HG03558 (cell line): Measurements from ENCODE around the gene MMP8.

Experiments
- ATAC-seq: cut with Tn5 transposase; IDR thresholded peaks from one replicate; pipeline ENCODE4 v1.9.1; 2021; ENCODE audit warnings: moderate number of reproducible peaks; ENCODE audit not compliant: unreplicated experiment; ENCODE audit errors: extremely low read depth

Gene MMP8

DNA sequence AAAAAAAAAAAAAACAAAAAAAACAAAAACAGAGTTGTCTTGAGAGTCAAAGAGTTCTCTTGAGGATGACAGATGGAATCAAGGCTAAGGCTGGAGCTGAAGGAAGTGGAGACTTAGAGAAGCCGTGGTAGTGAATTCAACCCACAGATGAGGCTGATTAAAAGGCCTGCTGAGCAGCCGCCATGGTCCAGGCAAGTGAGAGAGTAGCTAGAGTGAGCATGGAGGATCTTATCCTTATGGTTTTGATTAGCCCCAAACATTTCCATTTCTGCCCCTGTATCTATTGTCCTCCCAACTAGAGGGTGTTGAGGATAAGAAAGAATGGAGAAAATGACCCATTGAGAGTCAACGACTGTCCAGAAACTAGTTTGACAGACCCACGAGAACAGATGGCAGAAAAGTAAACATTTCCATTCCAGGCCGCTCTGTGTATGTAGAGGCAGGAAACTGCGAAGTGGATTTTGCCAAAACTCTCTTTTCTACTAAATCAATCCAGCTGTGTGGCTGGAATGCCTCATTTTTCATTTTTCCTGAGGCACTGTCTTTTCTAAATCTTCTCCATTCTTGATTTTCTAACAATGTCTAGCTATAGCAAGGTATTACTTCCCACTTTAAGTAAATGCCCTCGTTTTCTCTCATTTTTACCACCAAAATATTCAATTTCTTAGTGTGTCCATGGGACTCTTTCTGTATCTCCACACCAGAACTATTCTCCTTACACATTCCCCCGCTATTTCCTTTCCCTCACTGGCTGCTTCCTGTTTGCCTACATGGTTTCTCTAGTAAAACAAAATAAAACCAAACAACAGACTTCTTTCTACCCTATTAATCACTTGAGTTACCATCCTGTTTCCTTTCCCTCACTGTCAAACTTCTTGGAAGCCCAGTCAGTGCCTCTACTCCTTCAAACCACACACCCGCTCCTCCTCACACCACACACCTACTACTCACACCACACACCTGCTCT is 5.4 kb upstream of the MMP8 start:
- ATAC-seq: no peak

GRCh38 chr11:102727890-102728289 is 3.1 kb upstream of the MMP8 start:
- ATAC-seq: no peak

DNA sequence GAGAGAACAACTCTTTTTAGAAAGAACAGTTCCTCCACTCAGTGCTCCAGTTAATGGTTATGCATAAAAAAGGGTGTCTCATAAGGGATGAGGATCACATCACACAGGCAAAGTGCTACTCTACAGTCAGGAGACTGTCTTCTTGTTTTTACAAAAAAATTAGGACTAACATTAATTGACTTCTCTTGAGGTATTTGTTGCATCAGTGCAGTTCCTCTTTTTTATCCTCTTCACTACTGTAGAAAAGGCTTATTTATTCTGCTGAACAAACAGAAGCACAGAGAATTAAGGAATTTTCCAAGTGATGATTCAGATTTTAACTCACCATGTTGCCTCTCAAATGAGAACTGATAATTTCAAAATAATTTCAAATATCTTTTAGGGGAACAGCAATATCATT is 1.9 kb downstream of the MMP8 start:
- no peak for ATAC-seq

- no peak for ATAC-seq
These were observed 5.0 kb downstream of the MMP8 start for GRCh38 chr11:102719620-102720277.

GRCh38 chr11:102717280-102717679 is 7.5 kb downstream of the MMP8 start:
- ATAC-seq: no peak

DNA sequence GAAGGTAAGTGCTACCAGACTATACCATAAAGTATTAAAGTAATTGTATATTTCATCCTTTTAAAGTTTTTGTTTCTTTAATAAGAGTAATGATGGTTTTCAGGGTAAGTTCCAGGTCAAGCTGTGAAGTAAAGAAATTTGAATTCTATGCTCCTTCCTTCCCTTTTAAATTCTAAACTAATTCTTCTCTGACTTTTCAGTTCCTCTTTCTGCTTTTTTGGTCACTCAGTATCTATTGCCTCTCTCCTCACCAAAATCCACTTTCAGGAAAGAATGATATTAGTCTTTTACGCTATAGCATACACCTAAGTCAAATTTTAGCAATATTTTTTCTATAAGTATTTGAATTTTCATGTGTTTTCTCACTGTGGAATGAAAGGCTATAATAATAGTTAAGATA is 8.2 kb downstream of the MMP8 start:
- peak; percentile 70 for ATAC-seq

- ATAC-seq: no peak
These were observed 12.6 kb downstream of the MMP8 start for GRCh38 chr11:102712137-102712536.

- ATAC-seq: no peak
These were observed 15.4 kb downstream of the MMP8 start for GRCh38 chr11:102709201-102709945.

DNA sequence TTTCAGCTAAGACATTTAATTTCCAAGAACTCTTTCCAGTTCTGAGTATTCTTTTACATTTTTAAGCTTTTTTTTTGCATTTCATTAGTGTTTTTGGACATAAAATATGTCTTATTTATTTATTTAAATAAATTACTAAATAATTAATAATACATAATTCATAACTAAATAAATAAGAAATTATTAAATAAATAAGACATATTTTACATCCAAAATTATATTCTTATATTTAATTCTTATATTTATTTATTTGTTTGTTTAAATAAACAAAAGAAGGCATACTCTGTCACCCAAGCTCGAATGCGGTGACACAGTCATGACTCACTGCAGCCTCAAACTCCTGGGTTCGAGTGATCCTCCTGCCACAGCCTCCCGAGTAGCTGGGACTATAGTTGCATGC is 16.1 kb downstream of the MMP8 start:
- no peak for ATAC-seq

- no peak for ATAC-seq
These were observed 19.1 kb downstream of the MMP8 start, which contains the start of gene MMP27 for GRCh38 chr11:102705626-102706025. Gene MMP27 (minus strand): TSS chr11:102705769. CDS start chr11:102705714, 55 bp downstream.

DNA sequence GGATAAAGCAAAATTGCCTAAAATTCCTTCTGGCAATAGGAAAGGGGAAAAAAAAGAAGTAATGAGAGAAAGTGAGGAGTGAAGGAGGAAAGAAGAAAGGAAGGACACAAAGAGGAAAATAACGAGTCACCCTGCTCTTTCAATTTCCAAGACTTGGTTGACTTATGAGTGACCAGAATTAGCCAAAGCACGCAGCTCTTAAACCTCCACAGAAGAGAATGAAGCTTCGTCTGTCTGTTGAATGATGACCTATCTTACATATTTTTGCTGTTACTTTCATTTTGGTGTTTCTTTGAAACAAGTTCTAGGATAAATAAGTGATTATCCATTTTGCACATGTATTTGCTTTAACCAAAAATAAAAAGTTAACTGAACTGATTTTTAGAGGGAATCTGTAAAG is 19.9 kb downstream of the MMP8 start:
- ATAC-seq: no peak

- ATAC-seq: no peak
These were observed 20.8 kb downstream of the MMP8 start for GRCh38 chr11:102703826-102704493.

GRCh38 chr11:102695201-102695600 is 29.6 kb downstream of the MMP8 start:
- ATAC-seq: no peak

GRCh38 chr11:102685754-102686153 is 39.0 kb downstream of the MMP8 start:
- ATAC-seq: no peak

- no peak for ATAC-seq
These were observed 39.4 kb downstream of the MMP8 start for GRCh38 chr11:102685338-102685737.

- ATAC-seq: no peak
These were observed 41.5 kb downstream of the MMP8 start for GRCh38 chr11:102683277-102683676.

- ATAC-seq: no peak
These were observed 43.8 kb downstream of the MMP8 start for GRCh38 chr11:102680945-102681344.

DNA sequence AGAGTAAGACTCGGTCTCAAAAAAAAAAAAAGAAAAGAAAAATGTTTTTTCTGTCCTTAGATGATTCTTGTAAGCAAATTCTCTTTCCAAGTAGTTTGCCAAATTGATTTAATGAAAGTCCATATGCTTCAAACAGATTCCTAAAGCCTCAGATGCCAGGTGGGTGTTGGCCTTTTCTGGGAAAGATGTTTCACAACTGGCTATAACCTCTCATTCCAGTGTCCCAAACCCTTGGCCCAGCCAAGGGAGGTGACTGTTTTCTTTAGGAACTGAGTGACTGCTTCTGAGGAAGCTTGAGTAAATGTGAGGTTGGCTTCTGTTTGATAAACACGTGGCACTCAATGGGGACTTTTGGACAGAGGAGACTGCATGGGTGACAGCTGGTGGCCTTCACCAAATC is 46.7 kb downstream of the MMP8 start:
- no peak for ATAC-seq

DNA sequence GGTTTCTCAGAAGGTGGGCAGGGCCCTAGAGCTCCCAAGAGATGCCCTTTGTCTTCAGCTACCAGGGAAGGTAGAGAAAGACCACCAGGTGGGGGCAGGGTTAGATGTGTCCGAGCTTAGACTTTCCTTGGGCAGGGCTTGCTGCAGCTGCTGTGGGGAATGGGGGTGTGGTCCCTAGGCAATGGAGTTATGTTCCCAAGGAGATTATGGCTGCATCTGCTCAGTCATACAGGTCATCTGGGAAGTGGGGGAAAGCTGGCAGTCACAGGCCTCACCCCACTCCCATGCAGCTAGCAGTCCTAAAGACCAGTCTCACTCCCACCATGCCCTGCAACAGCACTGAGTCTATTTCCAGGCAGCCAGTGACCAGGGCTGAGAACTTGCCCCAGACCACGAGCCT is 48.7 kb downstream of the MMP8 start:
- no peak for ATAC-seq

- peak; percentile 71 for ATAC-seq
These were observed 55.1 kb downstream of the MMP8 start for GRCh38 chr11:102669664-102670063.
